H9 (cell line): ENCODE data around the gene THOC7. TPM values are rescaled to one million over a fixed set of nuclear protein-coding genes. Genes with fewer than 3 reads are reported as not detected.

ENCODE experiments used
- DNase-seq: peaks from one replicate; pipeline ENCODE4 v3.0.0-alpha.2; 2017
- H2AFZ ChIP-seq: one replicate; pipeline ENCODE4 v1.6.1; 2013; ENCODE audit warnings: mild to moderate bottlenecking, low read length, control low read depth, moderate library complexity
- H2AK5ac ChIP-seq: 2 replicates; pipeline ENCODE4 v1.6.1; 2013; ENCODE audit warnings: low read length, control low read depth, mixed read lengths; ENCODE audit not compliant: insufficient read length
- H2BK120ac ChIP-seq: one replicate; pipeline ENCODE4 v1.6.1; 2013; ENCODE audit warnings: low read depth, mild to moderate bottlenecking, low read length, control low read depth, inconsistent platforms; ENCODE audit not compliant: poor library complexity, severe bottlenecking
- H2BK12ac ChIP-seq: 2 replicates; pipeline ENCODE4 v1.6.1; 2013; ENCODE audit warnings: low read length, control low read depth, mixed read lengths, low read depth; ENCODE audit not compliant: insufficient read length
- H2BK15ac ChIP-seq: 2 replicates; pipeline ENCODE4 v1.6.1; 2013; ENCODE audit warnings: low read depth, low read length, control low read depth
- H2BK20ac ChIP-seq: one replicate; pipeline ENCODE4 v1.6.1; 2013; ENCODE audit warnings: low read depth, mild to moderate bottlenecking, low read length, control low read depth, inconsistent platforms; ENCODE audit not compliant: poor library complexity, severe bottlenecking
- H2BK5ac ChIP-seq: 2 replicates; pipeline ENCODE4 v1.6.1; 2013; ENCODE audit warnings: low read length, control low read depth, mixed read lengths; ENCODE audit not compliant: insufficient read length
- H3K14ac ChIP-seq: 2 replicates; pipeline ENCODE4 v1.6.1; 2013; ENCODE audit warnings: low read length, control low read depth; ENCODE audit not compliant: insufficient read depth
- H3K18ac ChIP-seq: 2 replicates; pipeline ENCODE4 v1.6.1; 2013; ENCODE audit warnings: low read depth, mild to moderate bottlenecking, mixed read lengths, low read length, control low read depth; ENCODE audit not compliant: insufficient read length
- H3K23ac ChIP-seq: 2 replicates; pipeline ENCODE4 v1.6.1; 2013; ENCODE audit warnings: low read length, control low read depth, mixed read lengths, low read depth; ENCODE audit not compliant: insufficient read length
- H3K23me2 ChIP-seq: 2 replicates; pipeline ENCODE4 v1.6.1; 2013; ENCODE audit warnings: low read depth, mild to moderate bottlenecking, mixed read lengths, low read length, control low read depth; ENCODE audit not compliant: insufficient read length, poor library complexity, severe bottlenecking
- H3K27ac ChIP-seq: 2 replicates; pipeline ENCODE4 v1.5.1; 2013; ENCODE audit warnings: low read length, control low read depth, mixed read lengths, low read depth; ENCODE audit not compliant: insufficient read length
- H3K27me3 ChIP-seq: 2 replicates; pipeline ENCODE4 v1.6.1; 2013; ENCODE audit warnings: low read length, control low read depth, inconsistent platforms; ENCODE audit not compliant: insufficient read depth
- H3K4ac ChIP-seq: 2 replicates; pipeline ENCODE4 v1.6.1; 2013; ENCODE audit warnings: low read depth, mild to moderate bottlenecking, control low read depth, inconsistent platforms, low read length, moderate library complexity
- H3K4me1 ChIP-seq: 2 replicates; pipeline ENCODE4 v1.6.1; 2013; ENCODE audit warnings: low read length, control low read depth, inconsistent platforms; ENCODE audit not compliant: insufficient read depth
- H3K4me2 ChIP-seq: 2 replicates; pipeline ENCODE4 v1.6.1; 2013; ENCODE audit warnings: low read length, control low read depth, mixed read lengths; ENCODE audit not compliant: insufficient read length, insufficient read depth
- H3K56ac ChIP-seq: 2 replicates; pipeline ENCODE4 v1.6.1; 2013; ENCODE audit warnings: low read depth, mild to moderate bottlenecking, mixed read lengths, low read length, control low read depth; ENCODE audit not compliant: insufficient read length
- H3K79me1 ChIP-seq: 2 replicates; pipeline ENCODE4 v1.6.1; 2013; ENCODE audit warnings: low read depth, mild to moderate bottlenecking, moderate library complexity, low read length, control low read depth, inconsistent platforms; ENCODE audit not compliant: insufficient read depth, poor library complexity, severe bottlenecking
- H3K79me2 ChIP-seq: 2 replicates; pipeline ENCODE4 v1.6.1; 2013; ENCODE audit warnings: low read length, control low read depth, inconsistent platforms; ENCODE audit not compliant: insufficient read depth
- H3K9ac ChIP-seq: 2 replicates; pipeline ENCODE4 v1.6.1; 2013; ENCODE audit warnings: low read length, control low read depth, mixed read lengths; ENCODE audit not compliant: insufficient read length; ENCODE audit errors: extremely low read depth
- H3K9me3 ChIP-seq: one replicate; pipeline ENCODE4 v1.6.1; 2013; ENCODE audit warnings: low read depth, low read length, inconsistent platforms; ENCODE audit not compliant: control insufficient read depth
- H3T11ph ChIP-seq: one replicate; pipeline ENCODE4 v1.6.1; 2013; ENCODE audit warnings: mild to moderate bottlenecking, low read length, control low read depth, inconsistent platforms
- H4K20me1 ChIP-seq: one replicate; pipeline ENCODE4 v1.6.1; 2013; ENCODE audit not compliant: control insufficient read depth, insufficient read length, insufficient read depth
- H4K5ac ChIP-seq: 2 replicates; pipeline ENCODE4 v1.6.1; 2013; ENCODE audit warnings: low read depth, mild to moderate bottlenecking, mixed read lengths, low read length, control low read depth; ENCODE audit not compliant: insufficient read length
- H4K8ac ChIP-seq: replicated peaks from 2 replicates; pipeline ENCODE4 v1.6.1; 2013; ENCODE audit warnings: low read length, control low read depth, mixed read lengths, low read depth; ENCODE audit not compliant: insufficient read length
- H4K91ac ChIP-seq: 2 replicates; pipeline ENCODE4 v1.6.1; 2013; ENCODE audit warnings: low read depth, mild to moderate bottlenecking, moderate library complexity, mixed read lengths, low read length, control low read depth; ENCODE audit not compliant: insufficient read length
- H3K27ac Mint-ChIP-seq, 3 experiments: 2 replicates in 2 of 3; 3 replicates in 1 of 3; pipeline ENCODE4 v1.8.0; 2020 to 2021; ENCODE audit warnings: mixed read lengths in 3 of 3, mild to moderate bottlenecking in 1 of 3, moderate library complexity in 1 of 3
- H3K27me3 Mint-ChIP-seq: 2 replicates; pipeline ENCODE4 v1.8.0; 2021; ENCODE audit warnings: low read depth, mild to moderate bottlenecking, moderate library complexity, mixed read lengths
- H3K36me3 Mint-ChIP-seq, 3 experiments: 2 replicates in 2 of 3; 3 replicates in 1 of 3; pipeline ENCODE4 v1.8.0; 2020 to 2021; ENCODE audit warnings: low read depth in 3 of 3, mixed read lengths in 3 of 3; ENCODE audit not compliant: insufficient read depth in 1 of 3
- H3K4me1 Mint-ChIP-seq, 2 experiments: 2 replicates each; pipeline ENCODE4 v1.8.0; 2020; ENCODE audit warnings: mixed read lengths in 2 of 2
- H3K4me3 Mint-ChIP-seq, 2 experiments: 2 replicates in 1 of 2; 3 replicates in 1 of 2; pipeline ENCODE4 v1.8.0; 2020 to 2021; ENCODE audit warnings: mild to moderate bottlenecking in 2 of 2, mixed read lengths in 2 of 2, moderate library complexity in 1 of 2
- H3K9me3 Mint-ChIP-seq, 2 experiments: 2 replicates in 1 of 2; 3 replicates in 1 of 2; pipeline ENCODE4 v1.8.0; 2020; ENCODE audit warnings: mild to moderate bottlenecking in 2 of 2, mixed read lengths in 2 of 2, moderate library complexity in 1 of 2
- WGBS: extraction: QIAGEN DNeasy Blood & Tissue Kit; methylation state at CpG from one replicate; pipeline ENCODE4 v1.1.7; 2013; ENCODE audit warnings: missing lambda C conversion rate, low lambda C conversion rate, mixed read lengths; ENCODE audit not compliant: insufficient read length; ENCODE audit errors: extremely low coverage; 5-methylcytosine and 5-hydroxymethylcytosine counted together
- total RNA-seq: library from RNA; stranded (reverse); gene quantifications from 2 replicates; pipeline ENCODE4 v1.2.1, GENCODE V29; 2021
- TF ChIP-seq, protein P1 (sequence below): fragments of 200-600 bp; sonication (generic); conservative IDR thresholded peaks from 3 replicates; pipeline ENCODE4 v1.8.0; 2021; ENCODE audit warnings: antibody characterized with exemption, mild to moderate bottlenecking

THOC7 gene
- total RNA-seq, 1 experiment from 2014 or later: 63.3 TPM

DNA sequence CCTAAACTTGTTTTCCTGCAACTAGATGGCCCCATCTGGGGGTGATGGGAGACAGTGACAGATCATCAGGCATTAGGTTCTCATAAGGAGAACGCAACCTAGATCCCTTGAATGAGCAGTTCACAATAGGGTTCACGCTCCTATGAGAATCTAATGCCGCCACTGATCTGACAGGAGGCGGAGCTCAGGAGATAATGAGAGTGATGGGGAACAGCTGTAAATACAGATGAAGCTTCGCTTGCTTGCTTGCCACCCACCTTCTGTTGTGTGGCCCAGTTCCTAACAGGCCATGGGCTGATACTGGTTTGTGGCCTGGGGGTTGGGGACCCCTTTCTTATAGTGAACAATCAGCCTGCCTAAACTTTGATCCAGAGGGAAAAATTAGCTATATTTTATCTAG, 59.7 kb downstream of the THOC7 start:
- WGBS: no CpG with 5 or more reads among the region's 5 CpGs
- Mint-ChIP-seq H3K27me3 (peaks cover 28% of the 10 kb centered on the region), H3K36me3 (0 out of 7 replicates have a peak, but pooled peaks cover 0 to 5% (median 0%) of the 10 kb centered on the region in 3 experiments)

More for the DNA sequence above, 59.7 kb downstream of the THOC7 start:
- Histone ChIP-seq H3K9me3 (no peaks in the 10 kb centered on the region), H3K27ac (no peak overlapping the region), H3K9ac (no peak overlapping the region), H3K4me2 (no peak overlapping the region), H3T11ph (no peak overlapping the region), H2BK5ac (no peak overlapping the region), H3K18ac (no peak overlapping the region), H4K20me1 (no peaks in the 10 kb centered on the region), H3K79me2 (no peaks in the 10 kb centered on the region), H2BK120ac (no peak overlapping the region), H2BK12ac (no peak overlapping the region), H4K5ac (no peak overlapping the region), H3K14ac (no peak overlapping the region), H2AK5ac (no peak overlapping the region), H2AFZ (no peak overlapping the region), H3K23ac (no peak overlapping the region), H3K79me1 (no peaks in the 10 kb centered on the region), H3K23me2 (no peaks in the 10 kb centered on the region), H4K91ac (no peak overlapping the region), H3K27me3 (no peaks in the 10 kb centered on the region), H3K4me1 (no peaks in the 10 kb centered on the region), H3K56ac (no peak overlapping the region), H2BK20ac (no peak overlapping the region), H4K8ac (no peak overlapping the region), H3K4ac (no peak overlapping the region), H2BK15ac (no peak overlapping the region)
- TF ChIP-seq, protein P1, sequence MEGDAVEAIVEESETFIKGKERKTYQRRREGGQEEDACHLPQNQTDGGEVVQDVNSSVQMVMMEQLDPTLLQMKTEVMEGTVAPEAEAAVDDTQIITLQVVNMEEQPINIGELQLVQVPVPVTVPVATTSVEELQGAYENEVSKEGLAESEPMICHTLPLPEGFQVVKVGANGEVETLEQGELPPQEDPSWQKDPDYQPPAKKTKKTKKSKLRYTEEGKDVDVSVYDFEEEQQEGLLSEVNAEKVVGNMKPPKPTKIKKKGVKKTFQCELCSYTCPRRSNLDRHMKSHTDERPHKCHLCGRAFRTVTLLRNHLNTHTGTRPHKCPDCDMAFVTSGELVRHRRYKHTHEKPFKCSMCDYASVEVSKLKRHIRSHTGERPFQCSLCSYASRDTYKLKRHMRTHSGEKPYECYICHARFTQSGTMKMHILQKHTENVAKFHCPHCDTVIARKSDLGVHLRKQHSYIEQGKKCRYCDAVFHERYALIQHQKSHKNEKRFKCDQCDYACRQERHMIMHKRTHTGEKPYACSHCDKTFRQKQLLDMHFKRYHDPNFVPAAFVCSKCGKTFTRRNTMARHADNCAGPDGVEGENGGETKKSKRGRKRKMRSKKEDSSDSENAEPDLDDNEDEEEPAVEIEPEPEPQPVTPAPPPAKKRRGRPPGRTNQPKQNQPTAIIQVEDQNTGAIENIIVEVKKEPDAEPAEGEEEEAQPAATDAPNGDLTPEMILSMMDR: no peak
- no peak overlapping the region for H3K27ac Mint-ChIP-seq
- no peak for DNase-seq
- H3K4me1 Mint-ChIP-seq: no peaks in the 10 kb centered on the region
- H3K4me3 Mint-ChIP-seq: no peak overlapping the region
- H3K9me3 Mint-ChIP-seq: peaks cover 0 to 5% of the 10 kb centered on the region in 2 experiments; a peak in 1 of 5 replicates
